HG03280 (cell line): ENCODE measurements around the gene NOTUM.

Source experiments
- ATAC-seq: cut with Tn5 transposase; IDR thresholded peaks from one replicate; pipeline ENCODE4 v1.9.1; 2021; ENCODE audit warnings: mild to moderate bottlenecking, moderate library complexity; ENCODE audit not compliant: unreplicated experiment

The NOTUM gene

GRCh38 chr17:81961087-81961511 is at the start of gene NOTUM:
TSS of gene NOTUM (minus strand) at chr17:81961187. CDS start at chr17:81960909, 278 bp downstream.
- no peak for ATAC-seq

GRCh38 chr17:82009413-82009812 is 48.4 kb upstream of the NOTUM start:
- no peak for ATAC-seq

DNA sequence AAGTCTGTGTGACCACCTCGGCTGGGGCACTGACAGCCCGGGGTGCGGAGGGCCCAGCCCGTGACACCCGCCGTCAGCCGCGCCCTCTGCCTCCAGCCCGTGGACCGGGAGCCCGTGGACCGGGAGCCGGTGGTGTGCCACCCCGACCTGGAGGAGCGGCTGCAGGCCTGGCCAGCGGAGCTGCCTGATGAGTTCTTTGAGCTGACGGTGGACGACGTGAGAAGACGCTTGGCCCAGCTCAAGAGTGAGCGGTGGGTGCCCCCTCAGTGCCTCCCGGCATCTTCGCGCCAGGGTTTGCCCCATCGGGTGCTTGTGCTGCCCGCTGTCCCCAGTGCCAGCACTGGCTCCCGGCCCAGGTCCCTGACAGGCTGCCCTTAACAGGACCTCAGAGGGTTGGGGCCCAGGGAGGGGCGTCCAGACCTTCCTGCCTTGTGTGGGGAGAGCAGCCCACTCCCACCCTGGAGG is 48.0 kb upstream of the NOTUM start:
- no peak for ATAC-seq

GRCh38 chr17:82008258-82008940 is 47.4 kb upstream of the NOTUM start:
- ATAC-seq: no peak

DNA sequence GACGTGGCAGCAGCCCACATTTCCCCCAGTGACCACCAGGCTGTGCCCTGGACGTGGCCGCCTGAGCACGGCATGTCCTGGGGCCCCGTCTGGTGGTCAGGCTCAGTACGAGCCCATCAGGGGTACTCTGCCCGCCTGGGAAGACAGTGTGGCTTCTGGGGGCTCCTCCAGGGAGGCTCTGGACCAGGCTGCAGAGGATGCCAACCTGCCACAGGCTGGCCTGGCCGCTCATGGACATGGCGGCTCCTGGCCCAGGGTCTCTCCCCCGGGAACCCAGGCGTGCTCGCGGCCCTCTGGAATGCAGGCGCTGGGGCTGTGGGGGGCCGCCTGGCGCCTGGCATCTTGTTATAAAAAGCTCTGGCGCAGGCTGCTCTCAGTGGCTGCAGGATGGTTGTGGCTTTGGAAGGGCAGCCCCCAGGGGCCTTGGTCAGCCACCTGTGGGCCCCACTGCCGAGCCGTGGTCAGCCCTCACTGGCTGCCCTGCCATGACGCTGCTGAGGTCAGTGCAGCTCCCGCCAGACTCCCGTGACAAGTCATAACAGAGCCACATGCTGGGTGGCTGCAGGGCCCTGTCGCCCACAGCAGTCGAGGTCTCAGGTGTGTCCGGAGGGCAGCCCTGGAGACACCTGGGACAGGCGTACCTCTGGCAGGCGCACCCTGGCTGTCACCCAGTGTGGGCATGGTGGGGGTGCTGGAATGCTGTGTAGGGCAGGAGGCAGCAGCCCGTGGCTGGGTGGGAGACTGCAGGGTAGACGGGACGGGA is 46.7 kb upstream of the NOTUM start:
- ATAC-seq: no peak

DNA sequence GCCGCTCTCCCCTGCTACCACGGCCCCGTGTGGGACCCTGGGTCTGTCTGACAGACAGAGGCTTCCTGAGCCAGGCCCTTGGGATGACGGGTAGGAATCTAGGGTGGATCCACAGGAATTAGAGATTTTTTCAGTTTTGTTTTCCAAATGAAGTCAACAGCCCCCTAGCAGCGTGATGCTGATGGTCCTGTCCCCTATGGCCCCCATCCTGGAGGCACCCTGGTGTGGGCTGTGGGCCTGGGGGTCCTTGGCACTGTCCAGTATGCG is 46.2 kb upstream of the NOTUM start:
- ATAC-seq: no peak

DNA sequence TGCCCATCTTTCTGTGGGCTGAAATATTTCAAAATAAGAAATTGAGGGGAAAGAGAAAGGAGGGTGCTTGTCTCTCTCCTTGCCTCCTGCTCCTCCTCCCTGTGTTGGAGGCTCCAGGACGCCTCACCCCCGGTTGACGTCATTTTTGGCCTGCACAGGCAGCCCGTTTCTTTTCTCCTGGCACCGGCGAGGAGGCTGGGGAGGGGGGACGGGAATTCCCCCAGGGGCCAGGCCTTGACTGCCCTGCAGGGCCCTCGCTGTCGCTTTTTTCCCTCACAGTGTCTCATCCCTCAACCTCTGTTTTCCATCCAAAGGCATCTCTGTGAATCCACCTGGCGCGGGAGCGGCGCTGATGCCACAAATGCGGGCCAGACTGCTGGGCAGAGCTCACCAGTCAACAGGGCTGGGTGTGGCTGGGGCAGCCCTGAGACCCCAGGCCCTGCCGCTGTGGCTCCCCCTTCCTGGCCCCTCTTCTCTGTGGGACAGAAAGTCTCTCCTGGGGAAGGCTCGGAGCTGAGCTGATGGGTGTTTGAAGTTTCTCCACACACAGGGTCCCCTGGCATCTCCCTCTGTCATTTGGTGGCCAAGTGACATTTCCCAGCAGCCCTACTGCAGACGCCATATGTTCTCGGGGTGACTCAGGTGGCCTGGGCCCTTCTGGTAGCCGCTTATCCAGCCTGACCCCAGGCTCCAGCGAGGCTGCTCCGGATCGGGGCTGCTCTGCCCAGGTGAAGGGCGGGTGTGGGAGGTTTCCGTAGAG is 45.7 kb upstream of the NOTUM start:
- no peak for ATAC-seq

GRCh38 chr17:82005701-82006348 is 44.8 kb upstream of the NOTUM start:
- ATAC-seq: no peak

DNA sequence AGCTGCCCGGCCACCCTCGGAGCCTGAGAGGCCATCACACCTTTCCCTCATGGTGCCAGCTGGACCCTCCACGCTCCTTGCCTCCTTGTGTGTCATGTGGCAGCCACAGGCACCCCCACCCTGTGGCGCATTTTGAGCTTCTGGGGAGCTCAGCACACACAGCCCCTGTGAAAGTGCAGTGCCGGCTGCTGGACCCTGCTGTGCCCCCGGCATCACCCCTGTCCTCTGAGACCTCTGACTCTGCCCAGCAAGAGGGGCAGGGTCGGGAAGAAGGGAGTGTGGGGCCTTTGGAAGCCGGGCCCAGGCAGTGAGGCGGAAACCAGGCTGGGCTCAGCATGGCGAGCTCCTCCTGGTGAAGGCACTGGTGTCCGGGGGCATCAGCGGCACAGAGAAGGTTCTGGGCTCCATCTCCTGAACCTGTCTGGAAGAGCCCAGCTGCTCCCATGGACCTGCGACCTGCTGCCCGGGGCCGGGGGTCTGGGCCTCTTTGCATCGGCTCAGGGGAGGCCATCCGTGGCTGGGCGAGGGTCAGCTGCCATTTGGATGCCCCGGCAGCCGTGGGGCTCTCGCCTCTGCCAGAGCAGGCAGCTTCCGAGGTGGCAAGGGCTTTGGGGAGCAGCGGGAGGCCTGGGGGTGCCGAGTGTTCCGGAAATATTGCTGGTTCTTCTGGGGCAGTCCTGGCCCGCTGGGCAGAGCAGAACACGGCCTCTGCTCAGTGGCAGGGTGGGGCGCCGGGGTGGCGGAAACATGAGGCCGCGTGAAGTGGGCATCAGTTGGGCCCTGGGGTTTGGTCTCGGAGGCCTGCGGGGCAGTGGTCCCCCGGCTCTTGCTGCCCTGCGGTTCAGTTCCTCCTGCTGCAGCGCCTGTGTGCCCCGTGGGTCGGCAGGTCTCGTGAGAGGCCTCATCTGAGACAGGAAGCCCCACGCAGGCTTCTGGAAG is 43.8 kb upstream of the NOTUM start:
- ATAC-seq: no peak

DNA sequence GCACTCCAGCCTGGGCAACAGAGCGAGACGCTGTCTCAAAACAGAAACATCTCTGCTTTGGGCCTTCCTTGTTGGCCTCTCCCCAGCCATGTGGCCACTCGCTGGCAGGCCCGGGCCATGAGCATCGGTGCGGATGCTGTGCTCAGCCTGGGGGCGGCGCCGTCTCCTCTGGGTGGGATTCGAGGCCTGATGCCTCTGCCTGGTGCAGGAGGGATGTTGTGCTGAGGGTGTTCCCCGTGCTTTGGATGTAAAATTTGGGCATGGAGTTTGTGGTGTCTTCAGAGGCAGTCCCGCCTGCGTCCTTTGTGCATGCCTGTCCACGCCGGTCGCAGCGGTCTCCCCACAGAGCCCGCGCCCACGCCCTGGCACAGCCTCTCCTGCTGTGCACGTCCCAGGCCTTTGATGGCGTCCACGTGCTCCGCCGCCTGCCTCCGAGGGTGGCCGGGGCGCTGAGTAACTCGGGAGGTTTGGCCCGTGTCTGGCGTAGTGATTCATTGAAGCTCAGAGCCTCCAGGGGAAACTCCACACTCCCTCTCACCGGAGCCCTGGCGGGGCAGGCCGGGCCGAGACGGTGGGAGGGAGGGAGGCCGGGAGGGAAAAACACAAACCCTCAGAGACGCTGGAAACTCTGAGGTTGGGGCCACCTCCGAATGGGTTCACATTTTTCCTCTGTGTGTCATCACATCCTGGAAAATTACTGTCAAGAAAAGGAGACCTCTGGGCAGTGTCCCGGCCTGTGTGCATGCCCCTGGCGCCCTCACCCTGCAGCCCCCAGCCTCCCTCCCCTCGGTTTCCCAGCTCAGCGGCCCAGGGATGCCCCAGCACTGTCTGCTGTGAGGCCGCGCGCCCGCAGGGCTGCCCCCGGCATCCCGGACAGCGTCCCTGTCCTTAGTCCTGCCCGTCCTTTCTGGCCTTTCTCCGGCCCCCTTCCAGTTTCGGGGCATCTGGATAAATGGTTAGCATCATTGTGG is 42.7 kb upstream of the NOTUM start:
- ATAC-seq: no peak

DNA sequence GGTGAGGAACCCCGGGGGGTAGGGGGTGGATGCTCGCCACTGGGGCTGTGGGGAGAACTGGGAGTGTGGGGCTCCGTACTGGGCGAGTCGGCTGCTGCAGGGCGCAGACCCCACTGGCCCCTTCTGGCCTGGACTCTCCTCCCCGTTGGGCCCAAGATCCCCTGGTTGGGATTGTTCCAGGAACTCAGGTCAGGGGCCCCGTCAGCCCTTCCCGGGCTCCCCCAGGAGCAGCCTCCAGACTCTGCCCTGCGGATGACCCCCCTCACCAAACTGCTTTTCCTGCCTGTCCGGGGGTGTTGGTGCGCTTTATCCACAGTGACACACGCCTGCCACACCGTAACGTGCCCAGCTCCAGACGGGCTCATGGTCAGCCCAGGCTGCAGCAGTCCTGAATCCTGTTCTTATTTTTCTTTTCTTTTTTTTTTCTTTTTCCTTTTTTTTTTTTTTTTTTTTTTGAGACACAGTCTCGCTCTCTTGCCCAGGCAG is 40.6 kb upstream of the NOTUM start:
- no peak for ATAC-seq

GRCh38 chr17:82000803-82001570 is 40.0 kb upstream of the NOTUM start:
- no peak for ATAC-seq

GRCh38 chr17:81999976-82000802 is 39.2 kb upstream of the NOTUM start:
- no peak for ATAC-seq

- ATAC-seq: no peak
Measured at GRCh38 chr17:81999587-81999975, 38.6 kb upstream of the NOTUM start.

DNA sequence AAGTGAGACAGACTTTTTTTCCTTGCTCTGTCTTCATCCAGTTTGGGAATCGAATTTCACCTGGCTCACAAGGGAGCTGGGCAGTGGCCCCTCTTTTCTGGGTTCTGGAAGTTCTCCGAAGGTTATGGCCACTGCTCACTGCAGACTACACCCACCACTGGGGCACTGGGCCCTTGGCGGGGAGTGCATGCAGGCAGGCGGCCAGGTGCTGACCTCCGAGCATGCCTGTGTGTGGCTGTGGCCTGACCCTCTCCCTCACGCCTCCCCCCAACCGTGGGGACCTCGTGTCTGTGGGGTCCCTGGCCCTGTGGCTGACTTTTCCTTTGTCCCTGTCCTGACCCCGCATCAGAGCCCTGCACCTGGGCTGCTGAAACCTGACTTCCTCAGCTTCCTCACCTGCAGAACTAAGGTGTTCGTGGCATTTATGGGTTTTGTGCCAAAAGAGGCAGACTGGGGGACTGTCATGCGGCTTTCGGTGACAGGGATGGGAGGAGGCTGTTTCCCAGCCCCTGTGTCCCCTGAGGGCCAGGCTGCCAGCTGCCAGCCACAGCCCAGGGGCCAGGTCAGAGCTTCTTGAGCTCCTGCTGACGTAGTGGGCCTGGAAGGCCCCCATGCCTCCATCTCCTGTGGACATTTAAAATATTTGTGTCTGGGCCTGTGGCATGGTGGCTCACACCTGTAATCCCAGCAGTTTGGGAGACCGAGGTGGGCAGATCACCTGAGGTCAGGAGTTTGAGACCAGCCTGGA is 37.9 kb upstream of the NOTUM start:
- no peak for ATAC-seq

DNA sequence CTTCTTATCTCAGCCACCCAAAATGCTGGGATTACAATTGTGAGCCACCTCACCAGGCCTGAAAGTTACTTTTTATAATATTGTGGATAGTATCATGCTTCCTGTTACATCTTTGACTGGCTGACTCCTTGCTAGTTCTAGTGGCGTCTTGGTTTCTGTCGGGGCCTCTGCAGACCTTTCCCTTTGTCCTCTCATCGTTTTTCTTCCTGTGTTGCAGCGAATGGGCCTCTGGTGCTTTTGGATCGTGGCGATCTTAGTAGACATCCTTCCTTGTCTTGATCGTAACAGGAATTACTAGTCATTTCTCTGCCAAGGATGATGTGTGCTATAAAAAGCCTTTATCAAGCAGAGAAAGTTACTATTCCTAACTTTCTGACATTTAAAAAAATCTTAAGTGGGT is 37.2 kb upstream of the NOTUM start:
- ATAC-seq: no peak
